HG02610 (cell line): ENCODE results near the gene GTF2IRD1.
A peak's percentile ranks its signal among the peaks of the same experiment; 100 is the strongest.
"Not testable (repeated sequence)": the region's sequence is repeated elsewhere in the genome, so short reads cannot be mapped to it uniquely, and the experiment has no call there.

ENCODE experiments used
- ATAC-seq: cut with Tn5 transposase; IDR thresholded peaks from one replicate; pipeline ENCODE4 v1.9.1; 2021; ENCODE audit warnings: mild to moderate bottlenecking, moderate library complexity; ENCODE audit not compliant: unreplicated experiment

GTF2IRD1 gene

DNA sequence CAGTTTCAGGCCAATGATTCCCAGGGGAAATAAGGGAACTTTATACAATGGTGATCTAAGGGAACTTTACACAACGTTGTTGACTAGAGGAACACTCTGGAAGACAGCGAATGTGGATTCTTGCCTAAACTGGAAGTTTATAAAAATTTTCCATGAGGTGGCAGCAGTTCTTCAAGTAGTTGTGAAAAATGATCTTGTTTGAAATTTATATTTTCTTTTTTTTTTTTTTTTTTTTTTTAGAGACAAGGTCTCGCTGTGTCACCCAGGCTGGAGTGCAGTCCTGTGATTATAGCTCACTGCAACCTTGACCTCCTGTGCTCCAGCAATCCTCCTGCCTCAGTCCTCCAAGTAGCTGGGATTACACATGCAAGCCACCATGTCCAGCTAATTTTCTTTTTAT lies 171.7 kb downstream of the GTF2IRD1 start:
- no peak for ATAC-seq

DNA sequence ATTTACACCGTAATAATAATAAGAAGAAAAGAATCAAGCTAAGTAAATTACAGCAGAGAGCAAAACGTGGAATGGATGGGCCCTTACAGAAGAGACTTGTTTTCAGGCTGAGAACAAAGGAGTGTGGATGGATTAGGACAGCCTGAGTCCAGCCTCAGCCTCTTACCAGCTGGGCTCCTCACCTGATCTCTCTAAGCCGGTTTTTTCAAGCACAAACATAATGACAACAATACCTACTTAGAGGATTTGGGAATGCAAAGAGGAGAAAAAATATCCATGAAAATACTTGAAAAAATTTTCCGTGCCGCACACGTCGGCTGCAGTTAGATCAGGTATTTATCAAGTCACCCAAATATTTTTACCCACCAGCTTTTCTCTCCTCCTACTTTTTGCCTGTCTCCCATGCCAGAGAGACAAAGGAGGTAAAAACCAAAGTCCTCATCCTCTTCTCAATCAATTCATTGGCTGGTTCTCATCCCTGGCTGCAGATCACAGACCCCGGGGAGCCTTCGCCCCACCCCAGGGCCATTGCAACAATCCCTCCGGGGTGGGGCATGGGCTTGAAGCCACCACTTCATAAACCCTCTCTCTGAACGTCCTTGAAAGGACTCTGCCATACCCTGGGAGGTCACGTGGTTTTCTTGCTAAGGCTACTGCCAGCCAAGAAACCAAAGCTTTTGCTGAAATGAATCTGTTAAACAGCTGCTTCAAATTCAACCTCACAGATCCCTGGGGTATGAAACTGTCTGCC lies 174.1 kb downstream of the GTF2IRD1 start:
- ATAC-seq = no peak

DNA sequence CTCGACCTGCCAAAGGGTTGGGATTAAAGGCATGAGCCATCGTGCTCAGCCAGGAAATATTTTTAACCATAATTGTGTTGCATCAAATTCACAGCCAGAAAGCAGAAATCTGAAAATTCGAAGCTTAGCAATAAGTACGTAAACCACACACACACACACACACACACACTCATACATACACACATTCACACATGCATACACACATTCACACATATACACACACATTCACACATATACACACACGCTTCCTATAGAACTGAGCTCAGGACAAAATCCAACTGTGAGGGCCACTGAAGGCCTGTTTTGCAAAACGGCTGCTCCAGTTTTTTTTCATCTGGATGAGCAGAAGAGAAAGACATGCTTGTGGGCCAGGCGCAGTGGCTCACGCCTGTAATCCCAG lies 178.8 kb downstream of the GTF2IRD1 start:
- no peak for ATAC-seq

DNA sequence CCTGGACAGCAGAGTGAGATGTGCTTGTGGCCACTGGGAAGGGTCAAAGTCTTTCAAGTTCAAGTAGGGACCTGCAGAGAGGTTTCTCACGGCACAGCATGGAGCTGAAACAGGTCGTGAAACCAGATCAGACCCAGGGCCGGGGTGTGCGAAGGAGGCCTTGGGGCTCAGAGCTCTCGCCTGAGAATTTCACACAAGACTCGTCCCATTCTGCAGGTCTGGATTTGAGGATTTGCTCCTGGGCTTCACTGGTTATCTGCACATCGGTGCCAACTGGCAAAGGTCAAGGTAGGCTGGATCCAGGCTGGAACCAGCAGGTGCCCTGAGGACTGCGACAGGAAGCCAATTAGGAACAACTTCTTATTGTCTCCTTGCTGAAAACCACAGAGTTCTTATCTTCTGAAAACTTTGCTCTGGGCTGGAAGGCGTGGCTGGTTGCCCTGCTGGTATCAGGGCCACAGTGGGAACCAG lies 179.8 kb downstream of the GTF2IRD1 start:
- no peak for ATAC-seq

DNA sequence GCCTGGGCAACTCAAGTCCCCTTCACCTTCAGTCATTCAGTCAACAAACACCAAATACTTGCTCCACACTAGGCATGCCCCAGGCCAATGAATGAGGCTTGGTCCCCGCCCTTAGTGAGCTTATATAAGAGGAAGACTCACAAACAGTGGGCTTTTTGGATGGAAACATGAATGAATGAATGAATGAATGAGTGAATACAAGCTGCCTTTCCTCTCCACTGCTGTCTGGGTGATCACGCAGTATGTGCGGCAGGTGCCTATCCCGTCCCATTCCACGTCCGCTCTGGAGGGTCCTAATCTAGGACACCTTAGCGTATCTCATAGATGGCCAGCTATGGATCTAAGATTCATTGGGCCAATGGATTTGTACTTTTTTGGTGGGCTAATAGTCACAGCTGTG lies 184.0 kb downstream of the GTF2IRD1 start:
- ATAC-seq = no peak

DNA sequence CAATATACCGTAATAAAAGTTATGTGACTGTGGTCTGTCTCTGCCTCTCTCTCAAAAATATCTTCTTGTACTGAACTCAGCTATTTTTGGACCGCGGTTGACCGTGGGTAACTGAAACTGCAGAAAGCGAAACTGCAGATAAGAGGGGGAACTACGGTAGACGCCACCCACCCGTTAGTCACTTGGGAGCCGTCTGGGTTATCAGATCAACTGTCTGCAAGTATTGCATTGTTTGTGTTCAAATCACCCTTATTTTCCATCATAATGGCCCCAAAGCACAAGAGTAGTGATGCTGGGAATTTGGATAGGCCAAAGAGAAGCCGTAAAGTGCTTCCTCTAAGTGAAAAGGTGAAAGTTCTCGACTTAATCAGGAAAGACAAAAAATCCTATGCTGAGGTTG lies 196.3 kb downstream of the GTF2IRD1 start:
- peak; percentile 70 for ATAC-seq

DNA sequence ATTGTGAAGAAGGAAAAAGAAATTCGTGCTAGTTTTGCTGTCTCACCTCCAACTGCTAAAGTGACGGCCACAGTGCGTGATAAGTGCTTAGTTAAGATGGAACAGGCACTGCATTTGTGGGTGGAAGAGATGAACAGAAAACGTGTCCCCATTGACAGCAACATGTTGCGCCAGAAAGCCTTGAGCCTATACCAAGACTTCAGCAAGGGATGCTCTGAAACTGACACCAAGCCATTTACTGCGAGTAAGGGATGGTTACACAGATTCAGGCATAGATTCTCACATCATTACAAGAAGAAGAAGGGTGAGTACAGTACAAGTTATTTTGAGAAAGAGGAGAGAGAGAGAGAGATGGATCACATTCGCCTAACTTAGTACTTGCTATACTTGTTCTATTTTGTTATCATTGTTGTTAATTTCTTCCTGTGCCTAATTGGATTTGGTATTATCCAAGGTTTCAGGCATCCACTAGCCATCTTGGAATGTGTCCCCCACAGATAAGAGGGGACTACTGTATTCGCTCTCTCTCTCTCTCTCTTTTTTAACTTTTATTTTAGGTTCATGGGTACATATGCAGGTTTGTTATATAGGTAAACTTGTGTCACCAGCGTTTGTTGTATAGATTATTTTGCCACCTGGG lies 196.9 kb downstream of the GTF2IRD1 start:
- not testable (repeated sequence) for ATAC-seq

DNA sequence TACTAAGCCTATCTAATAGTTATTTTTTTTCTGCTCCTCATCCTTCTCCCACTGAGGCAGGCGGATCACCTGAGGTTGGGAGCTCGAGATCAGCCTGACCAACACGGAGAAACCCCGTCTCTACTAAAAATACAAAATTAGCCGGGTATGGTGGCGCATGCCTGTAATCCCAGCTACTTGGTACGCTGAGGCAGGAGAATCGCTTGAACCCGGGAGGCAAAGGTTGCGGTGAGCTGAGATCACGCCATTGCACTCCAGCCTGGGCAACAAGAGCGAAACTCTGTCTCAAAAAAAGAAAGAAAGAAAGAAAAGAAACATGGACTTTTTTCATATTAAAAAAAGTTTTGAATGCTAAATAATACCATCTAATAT lies 197.4 kb downstream of the GTF2IRD1 start:
- ATAC-seq = not testable (repeated sequence)
